ENCODE measurements around the gene CTSS. TPM values are rescaled to one million over a fixed set of nuclear protein-coding genes. Genes with fewer than 3 reads are reported as not detected.

The CTSS gene
- total and polyA plus RNA-seq, 10 donors, result 117 to 685 (median 587) TPM

- H3K27me3 ChIP-seq (replicated peaks in 1 of 7), result no peaks in the 10 kb centered on the region
- no peaks in the 10 kb centered on the region for H3K9me3 ChIP-seq
- H3K4me1 ChIP-seq, result peaks cover 0 to 11% (median 0%) of the 10 kb centered on the region in 6 donors
- no peak overlapping the region for H3K27ac ChIP-seq
- 72 to 94% (median 90%) methylated on average over 2 of the region's 2 CpGs for WGBS, 5 donors
- peaks cover 0 to 100% (median 93%) of the 10 kb centered on the region in 6 donors for H3K36me3 ChIP-seq
- no peak overlapping the region for H3K4me3 ChIP-seq
- intact Hi-C loops (cut with DNase I; ENCODE audit: low total_unique reads), result no loop called here
- TF ChIP-seq POLR2AphosphoS5 (IDR thresholded peaks at IDR 0.05) (no peak), CTCF (IDR thresholded peaks at IDR 0.05 in 8 of 11, conservative IDR thresholded peaks at IDR 0.05 in 3 of 11) (no peak), POLR2A (IDR thresholded peaks at IDR 0.05) (no peak)
- DNase-seq, result no peak
Observed at GRCh38 chr1:150753416-150753815, 12.2 kb downstream of the CTSS start.

- no peaks in the 10 kb centered on the region for H3K27me3 ChIP-seq (replicated peaks in 1 of 7)
- peak overlapping the region in 1 of 8 donors; percentile 13 for H3K27ac ChIP-seq
- WGBS, 5 donors, result 85 to 95% (median 91%) methylated on average over 5 to 6 of the region's 6 CpGs
- intact Hi-C loops (cut with DNase I; ENCODE audit: low total_unique reads), result no loop called here
- H3K4me1 ChIP-seq, result no peaks in the 10 kb centered on the region
- DNase-seq, result no peak
- TF ChIP-seq CTCF (IDR thresholded peaks at IDR 0.05 in 8 of 11, conservative IDR thresholded peaks at IDR 0.05 in 3 of 11), result no peak
- no peak overlapping the region for H3K4me3 ChIP-seq
- no peaks in the 10 kb centered on the region for H3K9me3 ChIP-seq
- peaks cover 0 to 100% (median 94%) of the 10 kb centered on the region in 6 donors for H3K36me3 ChIP-seq
Observed at GRCh38 chr1:150751443-150751842, 14.1 kb downstream of the CTSS start.

DNA sequence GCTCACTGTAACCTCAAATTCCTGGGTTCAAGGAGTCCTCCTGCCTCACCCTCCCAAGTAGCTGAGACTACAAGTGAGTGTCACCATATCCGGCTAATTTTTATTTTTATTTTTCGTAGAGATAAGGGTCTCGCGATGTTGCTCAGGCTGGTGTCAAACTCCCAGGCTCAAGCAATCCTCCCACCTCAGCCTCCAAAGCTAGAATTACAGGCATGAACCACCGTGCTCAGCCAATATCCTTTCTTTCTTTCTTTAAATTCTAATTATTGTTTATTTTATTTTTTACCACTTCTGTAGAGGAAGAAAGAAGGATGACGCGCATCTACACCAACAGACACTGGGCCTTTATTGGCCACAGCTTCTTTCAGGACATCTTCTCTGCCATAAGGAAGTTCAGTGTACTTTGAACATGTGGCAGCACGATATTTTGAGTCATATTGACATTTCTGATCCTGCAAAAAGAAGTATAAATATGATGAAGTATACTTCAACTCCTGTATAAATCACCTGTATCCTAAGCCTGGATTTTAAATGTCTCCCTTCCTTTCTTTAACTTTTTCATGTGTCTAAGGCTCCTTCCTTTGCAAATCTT, 15.8 kb downstream of the CTSS start:
- Histone ChIP-seq H3K36me3 (peaks cover 0 to 100% (median 96%) of the 10 kb centered on the region in 6 donors), H3K27ac (no peak overlapping the region), H3K4me1 (no peaks in the 10 kb centered on the region), H3K27me3 (replicated peaks in 1 of 7) (no peaks in the 10 kb centered on the region), H3K9me3 (no peaks in the 10 kb centered on the region), H3K4me3 (no peak overlapping the region)
- DNase-seq, result no peak
- 92 to 98% (median 94%) methylated on average over 8 of the region's 8 CpGs for WGBS, 5 donors
- intact Hi-C loops (cut with DNase I; ENCODE audit: low total_unique reads), result no loop called here
- TF ChIP-seq POLR2AphosphoS5 (IDR thresholded peaks at IDR 0.05), result no peak
- TF ChIP-seq CTCF (IDR thresholded peaks at IDR 0.05 in 8 of 11, conservative IDR thresholded peaks at IDR 0.05 in 3 of 11), result no peak
- TF ChIP-seq POLR2A (IDR thresholded peaks at IDR 0.05), result no peak

DNA sequence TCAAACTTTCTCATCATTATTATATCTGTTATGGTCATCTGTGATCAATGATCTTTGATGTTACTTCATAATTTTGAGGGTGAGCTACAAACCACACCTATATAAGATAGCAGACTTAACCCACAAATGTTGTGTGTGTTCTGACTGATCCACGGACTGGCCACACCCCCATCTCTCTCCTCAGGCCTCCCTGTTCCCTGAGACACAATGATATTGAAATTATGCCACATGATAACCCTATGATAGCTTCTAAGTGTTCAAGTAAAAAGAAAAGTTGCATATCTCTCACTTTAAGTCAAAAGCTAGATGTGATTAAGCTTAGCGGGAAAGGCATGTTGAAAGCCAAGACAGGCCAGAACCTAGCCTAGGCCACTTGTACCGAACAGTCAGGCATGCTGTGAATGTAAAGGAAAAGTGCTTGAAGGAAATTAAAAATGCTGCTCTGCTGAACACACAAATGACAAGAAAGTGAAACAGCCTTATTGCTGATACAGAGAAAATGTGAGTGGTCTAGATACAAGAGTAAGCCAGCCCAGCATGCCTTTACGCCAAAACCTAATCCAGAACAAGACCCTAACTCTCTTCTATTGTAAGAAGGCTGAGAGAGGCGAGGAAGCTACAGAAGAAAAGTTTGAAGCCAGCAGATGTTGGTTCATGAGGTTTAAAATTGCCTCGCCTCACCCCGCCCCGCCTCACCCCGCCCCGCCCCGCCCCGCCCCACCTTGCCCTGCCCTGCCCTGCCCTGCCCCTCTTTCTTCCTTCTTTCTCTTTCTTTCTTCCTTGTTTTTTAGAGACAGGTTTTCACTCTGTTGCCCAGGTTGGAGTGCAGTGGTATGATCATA, 16.5 kb downstream of the CTSS start:
- Histone ChIP-seq H3K9me3 (no peaks in the 10 kb centered on the region), H3K27ac (no peak overlapping the region), H3K36me3 (peaks cover 0 to 97% (median 92%) of the 10 kb centered on the region in 6 donors), H3K27me3 (replicated peaks in 1 of 7) (no peaks in the 10 kb centered on the region), H3K4me3 (no peak overlapping the region), H3K4me1 (no peaks in the 10 kb centered on the region)
- intact Hi-C loops (cut with DNase I; ENCODE audit: low total_unique reads), result no loop called here
- 84 to 97% (median 92%) methylated on average over 12 of the region's 12 CpGs for WGBS, 5 donors
- DNase-seq, result no peak
- TF ChIP-seq POLR2AphosphoS5 (IDR thresholded peaks at IDR 0.05) (no peak), CTCF (IDR thresholded peaks at IDR 0.05 in 8 of 11, conservative IDR thresholded peaks at IDR 0.05 in 3 of 11) (no peak), POLR2A (IDR thresholded peaks at IDR 0.05) (no peak)
